Esophagus muscularis mucosa (tissue), 4 donors: ENCODE data around the gene PGM3. TPM values are rescaled to one million over a fixed set of nuclear protein-coding genes. Genes with fewer than 3 reads are reported as not detected.

Experiments used
- DNase-seq: peaks from one replicate; pipeline ENCODE4 v3.0.0-alpha.2; 2017; ENCODE audit errors: extremely low spot score
- H3K27ac ChIP-seq, 4 donors: fragments of 200-600 bp; sonication (generic); replicated peaks in 1 of 4; 1 replicate in 3 of 4; 2 replicates in 1 of 4; pipeline ENCODE4 v1.5.1; 2016 to 2019; ENCODE audit warnings: mild to moderate bottlenecking in 1 of 4
- H3K27me3 ChIP-seq, 4 donors: fragments of 200-600 bp; sonication (generic); one replicate each; pipeline versions ENCODE4 v1.5.1 to v1.6.0; 2016 to 2019
- H3K36me3 ChIP-seq, 4 donors: fragments of 200-600 bp; sonication (generic); one replicate each; pipeline ENCODE4 v1.5.1; 2016 to 2019
- H3K4me1 ChIP-seq, 4 donors: fragments of 200-600 bp; sonication (generic); one replicate each; pipeline ENCODE4 v1.5.1; 2016 to 2019
- H3K4me3 ChIP-seq, 4 donors: fragments of 200-600 bp; sonication (generic); 1 replicate in 2 of 4; 2 replicates in 2 of 4; pipeline ENCODE4 v1.5.1; 2016 to 2019; ENCODE audit warnings: mild to moderate bottlenecking in 4 of 4, moderate library complexity in 1 of 4
- H3K9me3 ChIP-seq, 4 donors: fragments of 200-600 bp; sonication (generic); 1 replicate in 3 of 4; 2 replicates in 1 of 4; pipeline ENCODE4 v1.5.1; 2016 to 2019
- CTCF ChIP-seq, 3 experiments: fragments of 200-600 bp in 2 of 3; fragments of 450-650 bp in 1 of 3; sonication (generic) in 2 of 3; IDR thresholded peaks; one replicate each; pipeline ENCODE4 v1.5.1; 2017 to 2019; ENCODE audit warnings: antibody characterized with exemption in 3 of 3, mild to moderate bottlenecking in 2 of 3, moderate library complexity in 1 of 3
- EP300 ChIP-seq: sonication (generic); formaldehyde crosslinking; IDR thresholded peaks from one replicate; pipeline ENCODE4 v1.6.1; 2017; ENCODE audit warnings: antibody characterized with exemption
- POLR2A ChIP-seq: fragments of 450-650 bp; IDR thresholded peaks from one replicate; pipeline ENCODE4 v1.6.1; 2017; ENCODE audit warnings: antibody characterized with exemption, moderate library complexity, mild to moderate bottlenecking, low read depth
- POLR2AphosphoS5 ChIP-seq, 2 donors: sonication (generic); formaldehyde crosslinking; IDR thresholded peaks; one replicate each; pipeline ENCODE4 v1.6.1; 2017; ENCODE audit warnings: antibody characterized with exemption in 2 of 2
- WGBS: methylation state at CpG from one replicate; pipeline ENCODE4 v1.1.5; 2018; 5-methylcytosine and 5-hydroxymethylcytosine counted together
- intact Hi-C: fragments of 100-400 bp; cut with DNase I; formaldehyde crosslinking; loops from one replicate; pipeline ENCODE4 v1.15.1; 2023
- total RNA-seq, 4 donors: library from RNA; depleted of rRNA; stranded (reverse); fragments of >200 nt; gene quantifications; one replicate each; pipeline versions ENCODE4 v1.1.0 to v1.2.1, GENCODE V29; 2016

PGM3 gene
- total RNA-seq, 4 donors from 2014 or later = 7.1 to 15.4 (median 8.9) TPM

DNA sequence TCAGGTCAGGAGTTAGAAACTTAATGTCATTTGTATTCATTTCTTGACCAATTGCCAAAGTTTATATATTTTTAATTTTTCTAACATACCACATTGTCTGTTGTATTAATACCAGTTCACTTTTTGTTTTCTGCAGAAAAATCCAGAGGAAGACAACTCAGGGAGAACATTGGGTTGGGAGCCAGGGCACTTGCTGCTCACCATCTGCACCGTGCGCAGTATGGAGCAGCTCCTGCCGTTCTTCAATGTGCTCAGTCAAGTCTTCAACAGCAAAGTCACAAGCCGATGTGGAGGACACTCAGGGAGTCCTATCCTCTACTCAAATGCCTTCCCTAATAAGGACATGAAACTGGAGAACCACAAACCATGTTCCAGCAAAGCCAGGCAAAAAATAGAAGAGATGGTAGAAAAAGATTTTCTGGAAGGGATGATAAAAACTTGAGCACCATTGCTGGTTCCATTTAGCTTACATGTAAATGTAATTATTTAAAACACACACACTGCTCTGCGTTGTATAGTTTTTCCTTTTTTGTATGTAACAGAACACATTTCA is 25.3 kb downstream of the PGM3 start:
- Histone ChIP-seq H3K4me1 (peaks cover 0 to 9% (median 3%) of the 10 kb centered on the region in 4 donors), H3K27ac (no peak overlapping the region), H3K9me3 (no peaks in the 10 kb centered on the region), H3K4me3 (no peak overlapping the region), H3K36me3 (peaks cover 35 to 100% (median 89%) of the 10 kb centered on the region in 4 donors), H3K27me3 (no peaks in the 10 kb centered on the region)
- TF ChIP-seq POLR2AphosphoS5 (IDR thresholded peaks at IDR 0.05) = no peak
- TF ChIP-seq CTCF (IDR thresholded peaks at IDR 0.05) = no peak
- no peak for TF ChIP-seq EP300
- TF ChIP-seq POLR2A = no peak
- no peak for DNase-seq
- intact Hi-C loops = no loop called here
- WGBS = 96% methylated on average over 5 of the region's 5 CpGs

- Histone ChIP-seq H3K4me1 (peaks cover 0 to 4% (median 0%) of the 10 kb centered on the region in 4 donors), H3K27me3 (no peaks in the 10 kb centered on the region), H3K27ac (no peak overlapping the region), H3K9me3 (no peaks in the 10 kb centered on the region), H3K36me3 (peaks cover 34 to 92% (median 71%) of the 10 kb centered on the region in 4 donors), H3K4me3 (no peak overlapping the region)
- 77% methylated on average over 1 of the region's 1 CpG for WGBS
- intact Hi-C loops = no loop called here
- TF ChIP-seq CTCF (IDR thresholded peaks at IDR 0.05) = no peak
- TF ChIP-seq POLR2A = no peak
- TF ChIP-seq POLR2AphosphoS5 (IDR thresholded peaks at IDR 0.05) = no peak
- TF ChIP-seq EP300 = no peak
- no peak for DNase-seq
Observed at GRCh38 chr6:83160167-83160566, 32.9 kb downstream of the PGM3 start.

DNA sequence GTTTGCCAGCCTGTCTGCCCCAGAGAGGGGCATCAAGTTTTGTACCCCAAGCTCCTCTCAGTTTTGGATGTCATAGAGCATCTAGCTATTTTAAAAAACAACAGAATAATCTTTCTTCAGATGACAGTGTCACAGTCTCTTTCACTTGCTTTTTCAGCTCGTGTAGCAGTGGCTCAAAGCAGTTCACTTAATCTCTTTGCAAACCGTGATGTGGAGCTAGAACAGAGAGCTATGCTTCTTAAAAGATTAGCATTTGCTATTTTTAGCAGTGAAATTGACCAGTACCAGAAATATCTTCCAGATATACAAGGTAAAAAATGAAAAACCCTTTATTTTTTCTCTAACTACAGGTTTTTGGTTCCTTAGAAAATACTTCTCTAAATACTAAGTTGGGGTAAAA is 37.3 kb downstream of the PGM3 start:
- Histone ChIP-seq H3K9me3 (no peaks in the 10 kb centered on the region), H3K36me3 (peaks cover 35 to 97% (median 78%) of the 10 kb centered on the region in 4 donors), H3K4me3 (no peak overlapping the region), H3K4me1 (peaks cover 0 to 4% (median 0%) of the 10 kb centered on the region in 4 donors), H3K27me3 (no peaks in the 10 kb centered on the region), H3K27ac (no peak overlapping the region)
- TF ChIP-seq POLR2A (no peak), CTCF (IDR thresholded peaks at IDR 0.05) (no peak), POLR2AphosphoS5 (IDR thresholded peaks at IDR 0.05) (no peak), EP300 (no peak)
- no peak for DNase-seq
- intact Hi-C loops = no loop called here
- 68% methylated on average over 2 of the region's 2 CpGs for WGBS

- DNase-seq = no peak
- Histone ChIP-seq H3K36me3 (peaks cover 20 to 94% (median 70%) of the 10 kb centered on the region in 4 donors), H3K27me3 (no peaks in the 10 kb centered on the region), H3K4me3 (no peak overlapping the region), H3K27ac (no peak overlapping the region), H3K9me3 (no peaks in the 10 kb centered on the region), H3K4me1 (peaks cover 0 to 4% (median 0%) of the 10 kb centered on the region in 4 donors)
- intact Hi-C loops = no loop called here
- 95% methylated on average over 4 of the region's 4 CpGs for WGBS
- TF ChIP-seq EP300 (no peak), POLR2A (no peak), CTCF (IDR thresholded peaks at IDR 0.05) (no peak), POLR2AphosphoS5 (IDR thresholded peaks at IDR 0.05) (no peak)
Observed at GRCh38 chr6:83153883-83154521, 39.1 kb downstream of the PGM3 start.
